A673 (cell line): ENCODE data around the gene CLDN8. TPM values are rescaled to one million over a fixed set of nuclear protein-coding genes. Genes with fewer than 3 reads are reported as not detected.

Source experiments
- BruUV-seq: library from RNA; stranded (reverse); fragments of 400-500 nt; replicated peaks from 2 replicates; lab custom pipeline; 2021; lab: Mats Ljungman, UMichigan
- CTCF ChIA-PET: fragments of 300-600 bp; sonication (Branson Sonifier 250); formaldehyde crosslinking; loops from one replicate; lab custom pipeline; 2022; ENCODE audit warnings: antibody characterized with exemption; lab: Charles Lee
- POLR2A ChIA-PET: fragments of 300-600 bp; sonication (Branson Sonifier 250); formaldehyde crosslinking; loops from one replicate; lab custom pipeline; 2022; ENCODE audit warnings: antibody characterized with exemption; ENCODE audit not compliant: low non-redundant PET; lab: Charles Lee
- DNase-seq: peaks from one replicate; pipeline ENCODE4 v3.0.0-alpha.2; 2015; ENCODE audit warnings: low spot score
- H3K27ac ChIP-seq: fragments of 200-600 bp; sonication (generic); 2 replicates; pipeline ENCODE4 v1.5.1; 2016; ENCODE audit warnings: mixed run types, low read depth, mild to moderate bottlenecking, mixed read lengths, antibody characterized with exemption, low read length; ENCODE audit not compliant: poor library complexity, severe bottlenecking
- H3K27me3 ChIP-seq: fragments of 200-600 bp; sonication (generic); replicated peaks from 2 replicates; pipeline ENCODE4 v1.6.1; 2017; ENCODE audit warnings: mixed run types, low read depth, mild to moderate bottlenecking, mixed read lengths, antibody characterized with exemption, low read length; ENCODE audit not compliant: insufficient read depth, poor library complexity
- H3K36me3 ChIP-seq: fragments of 200-600 bp; sonication (generic); 2 replicates; pipeline ENCODE4 v1.6.1; 2016; ENCODE audit warnings: mixed run types, mild to moderate bottlenecking, mixed read lengths, antibody characterized with exemption, low read length; ENCODE audit not compliant: insufficient read depth, poor library complexity, severe bottlenecking
- H3K4me1 ChIP-seq: fragments of 200-600 bp; sonication (generic); 2 replicates; pipeline ENCODE4 v1.6.1; 2017; ENCODE audit warnings: mixed run types, mild to moderate bottlenecking, mixed read lengths, antibody characterized with exemption, low read length; ENCODE audit not compliant: insufficient read depth, poor library complexity, severe bottlenecking
- H3K4me3 ChIP-seq: fragments of 200-600 bp; sonication (generic); 2 replicates; pipeline ENCODE4 v1.5.1; 2016; ENCODE audit warnings: low read depth, mixed run types, mild to moderate bottlenecking, mixed read lengths, low read length; ENCODE audit not compliant: poor library complexity, severe bottlenecking
- H3K9me3 ChIP-seq: fragments of 200-600 bp; sonication (generic); 2 replicates; pipeline ENCODE4 v1.6.1; 2016; ENCODE audit warnings: mixed run types, low read depth, mild to moderate bottlenecking, mixed read lengths, antibody characterized with exemption, low read length; ENCODE audit not compliant: poor library complexity, severe bottlenecking
- EZH2 ChIP-seq: fragments of 200-600 bp; sonication (generic); IDR thresholded peaks from 2 replicates; pipeline ENCODE4 v1.6.1; 2017; ENCODE audit warnings: borderline replicate concordance, low read depth, mild to moderate bottlenecking, mixed read lengths, antibody characterized with exemption, low read length; ENCODE audit not compliant: poor library complexity, severe bottlenecking
- intact Hi-C: fragments of 100-400 bp; cut with micrococcal nuclease; formaldehyde crosslinking; loops from one replicate; pipeline ENCODE4 v1.10.0; 2022; ENCODE audit not compliant: unreplicated experiment
- total RNA-seq: library from RNA; stranded (reverse); gene quantifications from 2 replicates; pipeline ENCODE4 v1.2.3, GENCODE V29; 2021
- TF ChIP-seq, protein P1 (sequence below): fragments of 300-800, 200-600 bp; sonication (generic); conservative IDR thresholded peaks from 2 replicates; pipeline ENCODE4 v1.5.1; 2017; ENCODE audit warnings: low read depth, mild to moderate bottlenecking, antibody characterized with exemption, low read length, moderate library complexity, mixed read lengths

Gene CLDN8
- total RNA-seq, 1 experiment from 2014 or later = not detected

DNA sequence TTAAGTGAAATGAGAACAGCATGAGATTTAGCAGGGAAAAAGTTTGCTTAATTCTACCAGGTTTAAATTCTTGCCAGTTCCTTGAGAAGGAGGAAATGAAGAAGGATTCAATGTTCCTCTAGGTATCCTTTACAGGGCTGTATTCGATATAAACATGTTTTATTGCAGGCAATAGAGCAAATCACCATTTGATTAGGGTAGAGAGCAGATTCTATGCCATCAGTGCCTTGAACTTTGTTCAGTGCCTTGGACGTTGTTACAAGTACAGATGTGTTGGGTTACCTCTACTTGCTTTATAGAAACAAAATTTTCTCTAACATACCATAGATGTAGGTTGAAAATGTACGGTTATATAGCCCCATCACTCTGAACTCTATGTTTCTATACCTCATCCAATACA, 18.2 kb upstream of the CLDN8 start:
- ChIA-PET POLR2A (no interaction called here), CTCF (no interaction called here)
- H3K4me3 ChIP-seq = no peak overlapping the region
- intact Hi-C loops = no loop called here
- BruUV-seq = no TSS peak
- no peaks in the 10 kb centered on the region for H3K4me1 ChIP-seq
- no peak for DNase-seq
- no peaks in the 10 kb centered on the region for H3K27me3 ChIP-seq
- no peak overlapping the region for H3K27ac ChIP-seq
- no peak for TF ChIP-seq EZH2
- TF ChIP-seq, protein P1, sequence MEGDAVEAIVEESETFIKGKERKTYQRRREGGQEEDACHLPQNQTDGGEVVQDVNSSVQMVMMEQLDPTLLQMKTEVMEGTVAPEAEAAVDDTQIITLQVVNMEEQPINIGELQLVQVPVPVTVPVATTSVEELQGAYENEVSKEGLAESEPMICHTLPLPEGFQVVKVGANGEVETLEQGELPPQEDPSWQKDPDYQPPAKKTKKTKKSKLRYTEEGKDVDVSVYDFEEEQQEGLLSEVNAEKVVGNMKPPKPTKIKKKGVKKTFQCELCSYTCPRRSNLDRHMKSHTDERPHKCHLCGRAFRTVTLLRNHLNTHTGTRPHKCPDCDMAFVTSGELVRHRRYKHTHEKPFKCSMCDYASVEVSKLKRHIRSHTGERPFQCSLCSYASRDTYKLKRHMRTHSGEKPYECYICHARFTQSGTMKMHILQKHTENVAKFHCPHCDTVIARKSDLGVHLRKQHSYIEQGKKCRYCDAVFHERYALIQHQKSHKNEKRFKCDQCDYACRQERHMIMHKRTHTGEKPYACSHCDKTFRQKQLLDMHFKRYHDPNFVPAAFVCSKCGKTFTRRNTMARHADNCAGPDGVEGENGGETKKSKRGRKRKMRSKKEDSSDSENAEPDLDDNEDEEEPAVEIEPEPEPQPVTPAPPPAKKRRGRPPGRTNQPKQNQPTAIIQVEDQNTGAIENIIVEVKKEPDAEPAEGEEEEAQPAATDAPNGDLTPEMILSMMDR = no peak
- no peaks in the 10 kb centered on the region for H3K36me3 ChIP-seq
- no peaks in the 10 kb centered on the region for H3K9me3 ChIP-seq

DNA sequence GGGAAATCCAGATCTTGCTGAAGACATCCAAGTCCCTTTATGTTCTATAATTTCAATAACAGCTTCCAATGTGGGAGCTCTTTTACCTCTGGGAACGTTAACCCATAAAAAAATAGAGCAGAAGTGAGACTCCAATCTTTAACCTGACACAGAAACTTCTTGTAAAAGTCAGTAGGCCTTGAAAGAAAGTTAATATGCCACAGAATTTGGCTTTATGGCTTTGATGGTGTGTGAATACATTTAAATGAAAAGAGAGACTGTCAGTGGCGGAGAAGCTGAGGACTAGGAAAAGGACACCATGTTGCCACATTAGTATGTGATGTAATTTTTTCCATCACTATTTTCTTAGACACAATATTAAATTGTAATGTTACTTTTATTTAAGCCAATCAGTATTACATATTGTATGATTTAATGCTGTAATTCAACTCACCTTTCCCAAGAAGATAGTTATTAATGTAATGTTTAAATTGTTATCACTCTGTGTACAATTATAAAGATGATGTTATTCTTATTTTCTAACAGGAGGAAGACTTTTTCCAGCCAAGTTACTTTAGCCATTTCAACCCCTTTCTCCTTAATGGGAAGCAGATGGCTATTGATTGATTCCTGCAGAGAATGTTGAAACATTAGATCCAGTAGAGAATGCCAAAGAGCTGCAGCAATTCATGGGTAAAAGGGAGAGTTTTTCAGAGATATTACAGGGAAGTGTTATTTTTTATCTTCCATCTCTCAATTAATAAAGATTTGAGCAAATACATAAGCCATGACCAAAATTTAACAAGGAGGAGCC, 17.5 kb upstream of the CLDN8 start:
- H3K4me1 ChIP-seq = no peaks in the 10 kb centered on the region
- no peaks in the 10 kb centered on the region for H3K36me3 ChIP-seq
- no TSS peak for BruUV-seq
- ChIA-PET CTCF (no interaction called here), POLR2A (no interaction called here)
- H3K27me3 ChIP-seq = no peaks in the 10 kb centered on the region
- TF ChIP-seq, protein P1 = no peak
- TF ChIP-seq EZH2 = no peak
- no peak for DNase-seq
- H3K27ac ChIP-seq = no peak overlapping the region
- no peak overlapping the region for H3K4me3 ChIP-seq
- H3K9me3 ChIP-seq = no peaks in the 10 kb centered on the region
- intact Hi-C loops = no loop called here

DNA sequence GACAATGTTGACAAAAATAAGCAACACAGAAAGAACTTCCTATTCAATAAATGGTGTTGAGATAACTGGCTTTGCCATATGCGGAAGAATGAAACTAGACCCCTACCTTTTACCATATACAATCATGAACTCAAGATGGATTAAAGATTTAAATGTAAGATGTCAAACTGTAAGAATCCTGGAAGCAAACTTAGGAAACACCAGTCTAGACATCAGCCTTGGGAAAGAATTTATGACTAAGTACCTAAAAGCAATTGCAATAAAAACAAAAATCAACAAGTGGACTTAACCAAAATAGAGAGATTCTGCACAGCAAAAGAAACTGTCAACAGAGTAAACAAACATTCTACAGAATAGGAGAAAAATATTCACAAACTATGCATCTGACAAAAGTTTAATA, 16.1 kb upstream of the CLDN8 start:
- no peak for DNase-seq
- no peaks in the 10 kb centered on the region for H3K27me3 ChIP-seq
- no TSS peak for BruUV-seq
- no peaks in the 10 kb centered on the region for H3K36me3 ChIP-seq
- no peak overlapping the region for H3K27ac ChIP-seq
- H3K9me3 ChIP-seq = no peaks in the 10 kb centered on the region
- TF ChIP-seq, protein P1 = no peak
- TF ChIP-seq EZH2 = no peak
- ChIA-PET POLR2A (no interaction called here), CTCF (no interaction called here)
- no peak overlapping the region for H3K4me3 ChIP-seq
- intact Hi-C loops = no loop called here
- no peaks in the 10 kb centered on the region for H3K4me1 ChIP-seq
